OCI-LY3 (cell line): Measurements from ENCODE around the gene CNTNAP4.

Experiments
- H2AFZ ChIP-seq: fragments of 200-600, 300-600 bp; shearing (Covaris generic); 2 replicates; pipeline ENCODE4 v1.6.0; 2014; ENCODE audit warnings: antibody characterized with exemption, low read depth, low read length
- H3K27ac ChIP-seq: fragments of 200-600, 300-600 bp; sonication (generic); 2 replicates; pipeline ENCODE4 v1.5.1; 2014; ENCODE audit warnings: mild to moderate bottlenecking, low read length, moderate library complexity, mixed read lengths
- H3K27me3 ChIP-seq: fragments of 200-600, 300-600 bp; sonication (generic); 2 replicates; pipeline ENCODE4 v1.6.1; 2014; ENCODE audit warnings: low read depth, low read length, mixed read lengths
- H3K36me3 ChIP-seq: fragments of 200-600, 300-600 bp; sonication (generic); replicated peaks from 2 replicates; pipeline ENCODE3; 2014; ENCODE audit warnings: low read depth, low read length, mixed read lengths
- H3K4me1 ChIP-seq: fragments of 300-600, 200-600 bp; sonication (generic); 2 replicates; pipeline ENCODE4 v1.6.1; 2014; ENCODE audit warnings: low read length, mixed read lengths
- H3K4me2 ChIP-seq: fragments of 200-600, 300-600 bp; sonication (generic); 2 replicates; pipeline ENCODE4 v1.6.1; 2014; ENCODE audit warnings: low read length, mixed read lengths
- H3K4me3 ChIP-seq: fragments of 300-600, 200-600 bp; sonication (generic); 2 replicates; pipeline ENCODE4 v1.5.1; 2014; ENCODE audit warnings: antibody characterized with exemption, mild to moderate bottlenecking, low read length, moderate library complexity
- H3K79me2 ChIP-seq: fragments of 300-600, 200-600 bp; shearing (Covaris generic); 2 replicates; pipeline ENCODE4 v1.6.1; 2014; ENCODE audit warnings: mild to moderate bottlenecking, low read length, mixed read lengths
- H3K9ac ChIP-seq: fragments of 300-600, 200-600 bp; shearing (Covaris generic); 2 replicates; pipeline ENCODE4 v1.6.0; 2014; ENCODE audit warnings: mild to moderate bottlenecking, low read length, moderate library complexity
- H3K9me3 ChIP-seq: fragments of 200-600, 300-600 bp; shearing (Covaris generic); 2 replicates; pipeline ENCODE4 v1.6.1; 2014; ENCODE audit warnings: low read length, mixed read lengths; ENCODE audit not compliant: insufficient read depth
- H4K20me1 ChIP-seq: fragments of 200-600, 300-600 bp; sonication (generic); 2 replicates; pipeline ENCODE4 v1.6.1; 2016; ENCODE audit warnings: low read length, mixed read lengths; ENCODE audit not compliant: insufficient read depth
- CTCF ChIP-seq: fragments of 200-600, 300-600 bp; sonication (generic); IDR thresholded peaks from 2 replicates; pipeline ENCODE4 v1.5.1; 2014; ENCODE audit warnings: antibody characterized with exemption, low read length, low read depth
- EZH2phosphoT487 ChIP-seq: fragments of 200-600 bp; shearing (Covaris generic); IDR thresholded peaks from 2 replicates; pipeline ENCODE4 v1.6.1; 2018; ENCODE audit warnings: antibody characterized with exemption, mixed run types, low read depth

The CNTNAP4 gene

DNA sequence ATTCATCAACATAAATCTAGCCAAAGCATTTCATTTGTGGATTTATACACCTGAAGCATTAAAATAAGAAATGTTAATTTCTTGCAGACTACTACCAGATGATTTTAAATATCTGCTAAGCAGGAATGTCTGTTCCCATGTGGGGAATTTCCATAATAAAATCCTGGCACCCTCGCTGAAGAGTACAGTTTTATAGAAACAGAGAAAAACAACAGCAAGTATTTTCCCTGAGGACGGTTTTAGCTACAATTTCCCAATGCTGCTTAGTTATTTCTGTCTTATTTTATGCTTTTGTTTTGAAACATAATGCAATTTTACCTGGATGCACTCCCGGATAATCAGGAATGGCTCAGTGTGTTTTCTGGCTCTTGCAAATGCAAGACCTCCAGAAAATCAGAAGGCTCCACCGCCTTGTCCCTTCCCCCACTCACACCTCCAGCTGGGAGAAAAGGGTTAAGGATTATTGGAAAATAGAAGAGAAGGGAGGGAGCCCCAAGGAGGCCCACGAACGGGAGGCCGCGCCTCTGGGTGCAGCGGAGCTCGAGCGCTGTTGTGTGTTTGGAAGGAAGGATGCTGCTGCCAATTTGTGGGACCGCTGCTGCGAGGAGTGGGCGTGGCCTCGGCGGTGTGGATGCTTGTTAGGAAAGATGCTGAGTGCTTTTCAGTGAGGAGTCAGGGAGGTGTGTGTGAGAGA, at the start of gene CNTNAP4:
Gene CNTNAP4 (plus strand): TSS at position 657 of the 694 bp plus-strand sequence. CDS start 262 bp downstream, outside the sequence.
- no peaks in the 10 kb centered on the region for H4K20me1 ChIP-seq
- no peaks in the 10 kb centered on the region for H3K4me1 ChIP-seq
- no peak within 1 kb of the TSS for H2AFZ ChIP-seq
- H3K4me2 ChIP-seq, result no peak within 1 kb of the TSS
- H3K79me2 ChIP-seq, result no peaks in the 10 kb centered on the region
- TF ChIP-seq EZH2phosphoT487 (no peak), CTCF (no peak)
- no peaks in the 10 kb centered on the region for H3K36me3 ChIP-seq
- H3K27me3 ChIP-seq, result peaks cover 12% of the 10 kb centered on the region
- H3K9ac ChIP-seq, result no peak within 1 kb of the TSS
- H3K4me3 ChIP-seq, result no peak within 1 kb of the TSS
- no peaks in the 10 kb centered on the region for H3K9me3 ChIP-seq
- no peak within 1 kb of the TSS for H3K27ac ChIP-seq

- no peak overlapping the region for H3K27ac ChIP-seq
- H3K4me1 ChIP-seq, result no peaks in the 10 kb centered on the region
- no peak overlapping the region for H3K9ac ChIP-seq
- TF ChIP-seq CTCF, result no peak
- TF ChIP-seq EZH2phosphoT487, result no peak
- no peaks in the 10 kb centered on the region for H3K79me2 ChIP-seq
- H3K27me3 ChIP-seq, result no peaks in the 10 kb centered on the region
- H3K9me3 ChIP-seq, result no peaks in the 10 kb centered on the region
- no peaks in the 10 kb centered on the region for H4K20me1 ChIP-seq
- no peak overlapping the region for H3K4me2 ChIP-seq
- no peak overlapping the region for H3K4me3 ChIP-seq
- no peak overlapping the region for H2AFZ ChIP-seq
- no peaks in the 10 kb centered on the region for H3K36me3 ChIP-seq
Observed at GRCh38 chr16:76228546-76229146, 48.6 kb upstream of the CNTNAP4 start.

DNA sequence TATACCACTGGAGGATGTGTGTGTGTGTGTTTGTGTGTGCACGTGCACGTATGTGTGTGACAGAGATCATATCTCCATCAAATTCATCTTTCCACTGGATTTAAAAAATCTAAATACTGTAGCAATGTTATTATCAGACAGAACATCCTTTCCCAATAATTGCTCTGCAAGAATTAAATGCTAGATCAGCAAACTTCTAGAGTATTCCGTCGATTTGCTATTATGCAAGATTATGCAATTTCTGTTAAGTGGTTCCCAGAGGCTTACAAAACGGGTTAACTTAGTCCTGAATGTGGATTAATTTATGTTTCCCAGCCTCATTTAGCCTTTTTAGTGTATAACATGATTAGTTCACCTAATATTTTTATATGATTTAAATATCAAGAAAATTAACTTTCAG, 44.5 kb upstream of the CNTNAP4 start:
- no peaks in the 10 kb centered on the region for H3K79me2 ChIP-seq
- no peaks in the 10 kb centered on the region for H3K27me3 ChIP-seq
- no peak for TF ChIP-seq EZH2phosphoT487
- no peak for TF ChIP-seq CTCF
- H3K4me2 ChIP-seq, result no peak overlapping the region
- H3K9ac ChIP-seq, result no peak overlapping the region
- H3K4me3 ChIP-seq, result no peak overlapping the region
- no peaks in the 10 kb centered on the region for H3K9me3 ChIP-seq
- H3K4me1 ChIP-seq, result peaks cover 7% of the 10 kb centered on the region
- no peak overlapping the region for H2AFZ ChIP-seq
- no peaks in the 10 kb centered on the region for H3K36me3 ChIP-seq
- no peaks in the 10 kb centered on the region for H4K20me1 ChIP-seq
- no peak overlapping the region for H3K27ac ChIP-seq

DNA sequence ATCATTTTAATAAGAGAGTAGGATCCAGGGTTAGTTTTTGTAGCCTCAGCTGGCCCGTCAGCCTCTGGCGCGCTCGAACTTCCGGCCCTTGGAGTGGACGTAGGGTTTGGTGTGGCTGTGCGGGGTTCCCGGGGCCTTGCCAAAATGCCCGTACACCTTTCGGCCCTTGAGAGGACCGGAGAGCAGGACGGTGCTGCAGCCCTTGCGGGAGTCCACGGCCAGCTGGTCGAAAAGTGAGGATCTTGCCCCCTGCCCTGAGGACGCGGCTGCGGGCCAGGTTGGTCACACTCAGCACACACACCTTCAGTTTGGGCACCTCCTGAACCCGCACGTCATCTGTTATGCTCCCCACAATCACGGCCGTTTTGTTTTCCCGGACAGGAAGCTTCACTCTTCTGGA, 42.2 kb upstream of the CNTNAP4 start:
- H3K4me3 ChIP-seq, result no peak overlapping the region

More for the DNA sequence above, 42.2 kb upstream of the CNTNAP4 start:
- Histone ChIP-seq H3K27me3 (no peaks in the 10 kb centered on the region), H3K4me2 (no peak overlapping the region), H3K9ac (no peak overlapping the region), H3K4me1 (peaks cover 7% of the 10 kb centered on the region), H3K79me2 (no peaks in the 10 kb centered on the region), H3K36me3 (no peaks in the 10 kb centered on the region), H3K27ac (no peak overlapping the region), H4K20me1 (no peaks in the 10 kb centered on the region), H3K9me3 (no peaks in the 10 kb centered on the region), H2AFZ (no peak overlapping the region)
- TF ChIP-seq CTCF (no peak), EZH2phosphoT487 (no peak)
